SK-N-SH (cell line): ENCODE measurements around the gene THEM4. TPM values are rescaled to one million over a fixed set of nuclear protein-coding genes. Genes with fewer than 3 reads are reported as not detected.

ENCODE experiments used
- CTCF ChIA-PET: fragments of 300-600, 350-600 bp; formaldehyde crosslinking; extraction: SDS; loops from one replicate; lab custom pipeline; 2021; lab: Yijun Ruan, JAX
- POLR2A ChIA-PET: fragments of 350-600 bp; sonication (Branson Sonifier 250); formaldehyde crosslinking; extraction: SDS; loops from one replicate; lab custom pipeline; 2020; ENCODE audit warnings: antibody characterized with exemption, inconsistent platforms; lab: Yijun Ruan, JAX
- DNase-seq: peaks from one replicate; pipeline ENCODE4 v3.0.0; 2012
- H2AFZ ChIP-seq: fragments of 200-600 bp; sonication (generic); 2 replicates; pipeline ENCODE4 v1.8.1; 2016; ENCODE audit warnings: antibody characterized with exemption, mild to moderate bottlenecking, low read depth
- H3F3A ChIP-seq: fragments of 200-600 bp; sonication (generic); replicated peaks from 2 replicates; pipeline ENCODE3; 2016; ENCODE audit warnings: antibody characterized with exemption, mild to moderate bottlenecking; ENCODE audit not compliant: insufficient read depth
- H3K27ac ChIP-seq, 2 experiments: fragments of 200-500 bp in 1 of 2; fragments of 200-600 bp in 1 of 2; sonication (Bioruptor generic) in 1 of 2; sonication (generic), shearing (Covaris generic) in 1 of 2; 2 replicates each; pipeline versions ENCODE4 v1.5.1 to v1.6.1; 2014 to 2016; ENCODE audit warnings: low read depth in 2 of 2, inconsistent platforms in 1 of 2, low read length in 1 of 2, mild to moderate bottlenecking in 1 of 2, mixed read lengths in 1 of 2
- H3K27me3 ChIP-seq: fragments of 200-600 bp; sonication (generic), shearing (Covaris generic); 2 replicates; pipeline ENCODE4 v1.6.1; 2016; ENCODE audit warnings: mixed run types; ENCODE audit not compliant: insufficient read depth
- H3K36me3 ChIP-seq, 2 experiments: fragments of 200-500 bp in 1 of 2; fragments of 200-600 bp in 1 of 2; sonication (Bioruptor generic) in 1 of 2; sonication (generic) in 1 of 2; replicated peaks in 1 of 2; 2 replicates each; pipeline versions ENCODE3 to v1.5.1; 2014 to 2016; ENCODE audit warnings: low read length in 1 of 2, mild to moderate bottlenecking in 1 of 2; ENCODE audit not compliant: insufficient read depth in 2 of 2, control insufficient read depth in 1 of 2
- H3K4me1 ChIP-seq, 2 experiments: fragments of 200-500 bp in 1 of 2; fragments of 200-600 bp in 1 of 2; sonication (Bioruptor generic) in 1 of 2; sonication (generic), shearing (Covaris generic) in 1 of 2; 2 replicates each; pipeline versions ENCODE4 v1.5.1 to v1.6.1; 2014 to 2016; ENCODE audit warnings: low read depth in 1 of 2, low read length in 1 of 2, mixed run types in 1 of 2; ENCODE audit not compliant: insufficient read depth in 2 of 2, control insufficient read depth in 1 of 2
- H3K4me2 ChIP-seq: fragments of 200-600 bp; sonication (generic), shearing (Covaris generic); 2 replicates; pipeline ENCODE4 v1.6.1; 2017; ENCODE audit warnings: mixed run types
- H3K4me3 ChIP-seq, 2 experiments: fragments of 200-500 bp in 1 of 2; fragments of 200-600 bp in 1 of 2; sonication (Bioruptor generic) in 1 of 2; sonication (generic), shearing (Covaris generic) in 1 of 2; 2 replicates each; pipeline versions ENCODE4 v1.5.1 to v1.8.1; 2014 to 2016; ENCODE audit warnings: low read depth in 2 of 2, inconsistent platforms in 1 of 2, low read length in 1 of 2, mild to moderate bottlenecking in 1 of 2, mixed read lengths in 1 of 2, moderate library complexity in 1 of 2
- H3K79me2 ChIP-seq: fragments of 200-600 bp; sonication (generic); 2 replicates; pipeline ENCODE4 v1.8.1; 2017; ENCODE audit warnings: mild to moderate bottlenecking; ENCODE audit not compliant: insufficient read depth
- H3K9ac ChIP-seq: fragments of 200-600 bp; sonication (generic); 2 replicates; pipeline ENCODE4 v1.6.1; 2017; ENCODE audit warnings: mixed run types
- H3K9me2 ChIP-seq: fragments of 200-600 bp; sonication (generic); 2 replicates; pipeline ENCODE4 v1.6.1; 2017; ENCODE audit warnings: mixed run types
- H3K9me3 ChIP-seq: fragments of 200-600 bp; sonication (generic); 2 replicates; pipeline ENCODE4 v1.6.1; 2017; ENCODE audit warnings: mixed run types, mild to moderate bottlenecking, moderate library complexity
- H4K20me1 ChIP-seq: fragments of 200-600 bp; sonication (generic); 2 replicates; pipeline ENCODE4 v1.6.1; 2017; ENCODE audit warnings: mild to moderate bottlenecking, mixed run types; ENCODE audit not compliant: insufficient read depth
- CHD2 ChIP-seq: fragments of 150-350 bp; IDR thresholded peaks from 2 replicates; pipeline ENCODE4 v1.6.1; 2018; ENCODE audit warnings: low read length; ENCODE audit not compliant: partially characterized antibody
- ELF1 ChIP-seq: IDR thresholded peaks from 2 replicates; pipeline ENCODE4 v1.4.0; 2012
- EZH2phosphoT487 ChIP-seq: fragments of 200-600 bp; sonication (generic); IDR thresholded peaks from 2 replicates; pipeline ENCODE4 v1.6.1; 2017; ENCODE audit warnings: low read depth, mixed run types, mild to moderate bottlenecking, antibody characterized with exemption, moderate library complexity, borderline replicate concordance
- FOXM1 ChIP-seq: IDR thresholded peaks from 2 replicates; pipeline ENCODE4 v1.4.0; 2012; ENCODE audit warnings: low read depth, mild to moderate bottlenecking
- GATA2 ChIP-seq: sonication (generic); formaldehyde crosslinking; IDR thresholded peaks from 2 replicates; pipeline ENCODE4 v1.5.0; 2020; ENCODE audit warnings: mild to moderate bottlenecking, missing genetic modification reagents
- MXI1 ChIP-seq: IDR thresholded peaks from 2 replicates; pipeline ENCODE4 v1.6.1; 2012; ENCODE audit warnings: mild to moderate bottlenecking, low read depth, low read length, improper control_type of control experiment
- RXRA ChIP-seq: IDR thresholded peaks from 2 replicates; pipeline ENCODE4 v1.4.0; 2012; ENCODE audit warnings: low read depth, mild to moderate bottlenecking, borderline replicate concordance
- TAF1 ChIP-seq: IDR thresholded peaks from 2 replicates; pipeline ENCODE4 v1.6.1; 2012; ENCODE audit warnings: low read depth, mild to moderate bottlenecking, low read length, moderate library complexity, borderline replicate concordance
- YY1 ChIP-seq: IDR thresholded peaks from 2 replicates; pipeline ENCODE4 v1.4.0; 2012; ENCODE audit warnings: low read depth, mild to moderate bottlenecking
- WGBS: methylation state at CpG from one replicate; pipeline ENCODE4 v1.1.6; 2017; ENCODE audit warnings: low lambda C conversion rate; 5-methylcytosine and 5-hydroxymethylcytosine counted together
- polyA plus RNA-seq, 3 experiments: library from polyadenylated mRNA; depleted of rRNA; stranded (reverse); fragments of >200 nt; gene quantifications; 2 replicates each; pipeline ENCODE4 v1.2.3, GENCODE V29; 2012
- TF ChIP-seq, protein P1 (sequence below): IDR thresholded peaks from 2 replicates; pipeline ENCODE4 v1.6.1; 2012; ENCODE audit warnings: mild to moderate bottlenecking, low read depth, low read length, moderate library complexity
- TF ChIP-seq, protein P2 (sequence below): IDR thresholded peaks from 2 replicates; pipeline ENCODE4 v1.4.0; 2012; ENCODE audit warnings: low read depth
- TF ChIP-seq, protein P3 (sequence below): IDR thresholded peaks from 2 replicates; pipeline ENCODE4 v1.4.0; 2012; ENCODE audit warnings: low read depth, borderline replicate concordance

THEM4 gene
- polyA plus RNA-seq, 1 of the 3 experiments (the other 2 are of a cell fraction) = 10.1 TPM

DNA sequence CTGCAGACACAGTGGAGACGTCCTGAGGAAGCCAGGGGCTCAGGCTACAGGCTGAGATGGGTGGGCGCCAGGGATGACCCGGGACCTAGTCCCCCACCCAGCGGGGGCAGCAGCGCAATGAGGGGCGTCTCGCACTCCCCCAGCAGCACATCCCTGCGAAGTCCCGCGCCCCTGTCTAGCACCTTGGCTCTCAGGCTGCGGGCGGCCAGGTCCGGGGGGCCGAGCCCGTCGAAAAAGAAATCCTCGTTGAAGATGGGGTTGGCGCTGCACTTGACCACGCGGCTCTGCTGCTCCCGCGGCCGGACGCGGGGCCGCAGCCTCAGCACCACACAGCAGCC lies 71.5 kb downstream of the THEM4 start:
- Histone ChIP-seq H3K9ac (no peak overlapping the region), H3K9me2 (no peaks in the 10 kb centered on the region), H3F3A (no peaks in the 10 kb centered on the region)

DNA sequence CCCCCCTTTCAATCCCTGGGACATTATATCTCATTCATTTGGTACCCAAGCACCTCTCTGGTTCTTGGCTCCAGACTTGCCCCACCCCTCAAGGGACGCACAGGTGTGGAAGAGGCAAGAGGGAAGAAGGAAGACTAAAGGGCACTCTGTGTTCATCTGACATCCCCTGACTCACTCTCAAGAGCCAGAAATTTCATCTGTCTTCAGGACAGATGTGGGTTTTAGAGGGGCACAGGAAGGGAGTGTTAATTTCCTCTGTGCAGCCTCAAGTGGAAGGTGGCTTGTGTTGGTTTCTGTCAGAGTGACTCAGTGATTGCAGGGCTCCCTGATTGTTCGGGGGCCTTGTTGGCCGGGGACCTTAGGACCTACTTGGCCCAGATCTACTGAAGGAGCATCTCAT lies 72.1 kb downstream of the THEM4 start:
- Histone ChIP-seq H3K9me3 (no peaks in the 10 kb centered on the region), H3K4me3 (no peak overlapping the region), H3K4me1 (peaks cover 0 to 19% of the 10 kb centered on the region in 2 experiments; a peak in 1 of 4 replicates), H3K36me3 (no peaks in the 10 kb centered on the region), H3K27ac (no peak overlapping the region), H4K20me1 (no peaks in the 10 kb centered on the region), H3K9me2 (no peaks in the 10 kb centered on the region), H3K4me2 (no peak overlapping the region), H3F3A (no peaks in the 10 kb centered on the region), H3K79me2 (no peaks in the 10 kb centered on the region), H2AFZ (no peak overlapping the region), H3K27me3 (no peaks in the 10 kb centered on the region), H3K9ac (no peak overlapping the region)
- WGBS = 73% methylated on average over 3 of the region's 3 CpGs
- CTCF ChIA-PET = interaction anchor here (0.6 to 3.8 kb wide), 44 partner anchors 9 to 536 kb away, joined by 3 to 50 read pairs (median 5); partner anchors contain the start of genes CELF3, MRPL9, TDRKH and THEM5
- no peak for TF ChIP-seq TAF1
- no peak for TF ChIP-seq CHD2
- no peak for TF ChIP-seq ELF1
- TF ChIP-seq, protein P1, sequence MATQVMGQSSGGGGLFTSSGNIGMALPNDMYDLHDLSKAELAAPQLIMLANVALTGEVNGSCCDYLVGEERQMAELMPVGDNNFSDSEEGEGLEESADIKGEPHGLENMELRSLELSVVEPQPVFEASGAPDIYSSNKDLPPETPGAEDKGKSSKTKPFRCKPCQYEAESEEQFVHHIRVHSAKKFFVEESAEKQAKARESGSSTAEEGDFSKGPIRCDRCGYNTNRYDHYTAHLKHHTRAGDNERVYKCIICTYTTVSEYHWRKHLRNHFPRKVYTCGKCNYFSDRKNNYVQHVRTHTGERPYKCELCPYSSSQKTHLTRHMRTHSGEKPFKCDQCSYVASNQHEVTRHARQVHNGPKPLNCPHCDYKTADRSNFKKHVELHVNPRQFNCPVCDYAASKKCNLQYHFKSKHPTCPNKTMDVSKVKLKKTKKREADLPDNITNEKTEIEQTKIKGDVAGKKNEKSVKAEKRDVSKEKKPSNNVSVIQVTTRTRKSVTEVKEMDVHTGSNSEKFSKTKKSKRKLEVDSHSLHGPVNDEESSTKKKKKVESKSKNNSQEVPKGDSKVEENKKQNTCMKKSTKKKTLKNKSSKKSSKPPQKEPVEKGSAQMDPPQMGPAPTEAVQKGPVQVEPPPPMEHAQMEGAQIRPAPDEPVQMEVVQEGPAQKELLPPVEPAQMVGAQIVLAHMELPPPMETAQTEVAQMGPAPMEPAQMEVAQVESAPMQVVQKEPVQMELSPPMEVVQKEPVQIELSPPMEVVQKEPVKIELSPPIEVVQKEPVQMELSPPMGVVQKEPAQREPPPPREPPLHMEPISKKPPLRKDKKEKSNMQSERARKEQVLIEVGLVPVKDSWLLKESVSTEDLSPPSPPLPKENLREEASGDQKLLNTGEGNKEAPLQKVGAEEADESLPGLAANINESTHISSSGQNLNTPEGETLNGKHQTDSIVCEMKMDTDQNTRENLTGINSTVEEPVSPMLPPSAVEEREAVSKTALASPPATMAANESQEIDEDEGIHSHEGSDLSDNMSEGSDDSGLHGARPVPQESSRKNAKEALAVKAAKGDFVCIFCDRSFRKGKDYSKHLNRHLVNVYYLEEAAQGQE = no peak
- TF ChIP-seq, protein P2, sequence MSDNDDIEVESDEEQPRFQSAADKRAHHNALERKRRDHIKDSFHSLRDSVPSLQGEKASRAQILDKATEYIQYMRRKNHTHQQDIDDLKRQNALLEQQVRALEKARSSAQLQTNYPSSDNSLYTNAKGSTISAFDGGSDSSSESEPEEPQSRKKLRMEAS = no peak
- no peak for TF ChIP-seq RXRA
- no peak for TF ChIP-seq YY1
- no peak for TF ChIP-seq EZH2phosphoT487
- TF ChIP-seq MXI1 = no peak
- POLR2A ChIA-PET = no interaction called here
- no peak for DNase-seq

More for the DNA sequence above, 71.5 kb downstream of the THEM4 start:
- Histone ChIP-seq H3K27me3 (no peaks in the 10 kb centered on the region), H2AFZ (no peak overlapping the region), H3K36me3 (no peaks in the 10 kb centered on the region), H3K9me3 (no peaks in the 10 kb centered on the region), H3K79me2 (no peaks in the 10 kb centered on the region), H3K4me1 (peaks cover 0 to 12% of the 10 kb centered on the region in 2 experiments; a peak in 1 of 4 replicates), H3K4me3 (no peak overlapping the region), H4K20me1 (no peaks in the 10 kb centered on the region), H3K27ac (no peak overlapping the region)
- 77% methylated on average over 10 of the region's 26 CpGs for WGBS
- no peak for DNase-seq
- ChIA-PET POLR2A (no interaction called here), CTCF (interaction anchor here (0.7 to 1.6 kb wide), 3 partner anchors 20 to 304 kb away, joined by 3 to 6 read pairs (median 5); no protein-coding TSS in a partner anchor)
- TF ChIP-seq, protein P3, sequence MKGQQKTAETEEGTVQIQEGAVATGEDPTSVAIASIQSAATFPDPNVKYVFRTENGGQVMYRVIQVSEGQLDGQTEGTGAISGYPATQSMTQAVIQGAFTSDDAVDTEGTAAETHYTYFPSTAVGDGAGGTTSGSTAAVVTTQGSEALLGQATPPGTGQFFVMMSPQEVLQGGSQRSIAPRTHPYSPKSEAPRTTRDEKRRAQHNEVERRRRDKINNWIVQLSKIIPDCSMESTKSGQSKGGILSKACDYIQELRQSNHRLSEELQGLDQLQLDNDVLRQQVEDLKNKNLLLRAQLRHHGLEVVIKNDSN = no peak
- TF ChIP-seq ELF1 = no peak
- TF ChIP-seq GATA2 (CRISPR knock-in tag) = no peak
- no peak for TF ChIP-seq FOXM1
- TF ChIP-seq, all 33 proteins: peak for 0
- H3K4me2 ChIP-seq = no peak overlapping the region
